GM18951 (cell line): ENCODE measurements around the gene NFATC3.

Experiments used
- POLR2A ChIP-seq: IDR thresholded peaks from 4 replicates; pipeline ENCODE4 v1.6.1; 2011; ENCODE audit warnings: mild to moderate bottlenecking; ENCODE audit not compliant: insufficient read length, insufficient read depth; ENCODE audit errors: extremely low read depth
- in situ Hi-C: fragments of 300-500 bp; cut with MboI; formaldehyde crosslinking; loops from one replicate; pipeline ENCODE4 v1.12.0; 2022; ENCODE audit warnings: low sequenced_read_pairs, mixed read lengths, inconsistent platforms; ENCODE audit not compliant: unreplicated experiment

The NFATC3 gene

DNA sequence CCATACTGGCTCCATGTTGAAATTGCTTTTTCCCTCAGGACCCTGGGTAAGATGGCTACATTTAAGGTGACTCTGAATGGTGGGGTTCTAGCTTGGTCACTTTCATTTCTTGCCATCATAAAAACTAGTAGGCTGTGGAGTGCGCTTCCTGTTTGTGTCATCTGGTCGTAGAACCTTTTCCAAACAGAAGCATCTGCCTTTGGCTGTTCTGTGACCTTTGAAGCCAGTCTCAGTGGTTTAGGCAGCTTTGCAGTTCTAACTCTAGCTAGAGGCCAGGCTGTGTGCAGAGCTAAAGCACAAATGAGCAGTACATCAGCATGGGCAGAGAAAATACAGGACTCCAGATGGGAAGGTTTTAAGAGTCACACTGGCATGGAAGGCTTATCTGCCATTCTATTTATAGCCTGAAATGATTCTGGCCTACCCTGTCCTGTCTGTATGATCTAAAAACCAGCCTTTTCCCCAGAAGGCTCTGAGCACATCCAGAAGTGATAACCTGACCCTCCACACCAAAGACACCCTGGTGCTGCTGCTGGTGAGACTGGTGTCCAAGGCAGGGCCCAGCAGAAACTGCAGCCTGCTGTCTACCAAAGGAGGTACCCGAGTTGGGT lies 142.1 kb downstream of the NFATC3 start:
- in situ Hi-C loops, result no loop called here
- no peak for TF ChIP-seq POLR2A

DNA sequence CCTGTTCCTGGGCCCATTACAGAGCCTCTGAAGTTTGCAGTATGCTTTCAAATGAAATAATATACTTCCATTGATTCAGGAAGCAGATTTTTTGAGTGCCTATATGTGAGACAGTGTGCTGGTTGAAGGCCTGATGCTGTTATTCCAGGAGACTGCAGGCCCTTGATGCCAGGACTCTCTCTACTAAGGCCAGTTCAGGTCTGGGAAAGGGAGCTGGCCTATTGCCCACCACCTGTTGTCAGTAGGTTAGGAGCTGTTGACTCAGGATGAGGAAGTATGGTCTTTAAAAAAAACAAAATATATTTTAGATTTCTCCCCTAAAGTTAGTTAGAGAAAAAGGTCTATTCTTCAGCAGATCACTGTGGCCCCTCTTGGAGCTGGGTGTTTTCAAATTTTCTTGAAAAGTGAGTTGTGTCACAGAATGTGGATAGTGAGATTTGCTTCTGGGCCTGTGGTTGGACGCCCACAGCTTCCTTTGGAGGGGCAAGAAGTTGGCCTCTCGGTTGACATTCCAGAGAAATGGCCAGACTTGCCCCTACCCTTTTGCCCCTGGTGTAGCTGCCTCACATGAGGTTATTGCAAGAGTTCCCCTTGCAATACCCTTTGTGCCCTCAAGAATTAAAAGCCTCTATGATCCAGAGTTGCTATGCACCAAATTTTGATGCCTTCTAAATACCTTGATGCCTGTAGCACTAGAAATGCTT lies 142.8 kb downstream of the NFATC3 start:
- in situ Hi-C loops, result no loop called here
- no peak for TF ChIP-seq POLR2A

GRCh38 chr16:68228652-68229051 lies 143.5 kb downstream of the NFATC3 start:
- in situ Hi-C loops, result no loop called here
- no peak for TF ChIP-seq POLR2A

DNA sequence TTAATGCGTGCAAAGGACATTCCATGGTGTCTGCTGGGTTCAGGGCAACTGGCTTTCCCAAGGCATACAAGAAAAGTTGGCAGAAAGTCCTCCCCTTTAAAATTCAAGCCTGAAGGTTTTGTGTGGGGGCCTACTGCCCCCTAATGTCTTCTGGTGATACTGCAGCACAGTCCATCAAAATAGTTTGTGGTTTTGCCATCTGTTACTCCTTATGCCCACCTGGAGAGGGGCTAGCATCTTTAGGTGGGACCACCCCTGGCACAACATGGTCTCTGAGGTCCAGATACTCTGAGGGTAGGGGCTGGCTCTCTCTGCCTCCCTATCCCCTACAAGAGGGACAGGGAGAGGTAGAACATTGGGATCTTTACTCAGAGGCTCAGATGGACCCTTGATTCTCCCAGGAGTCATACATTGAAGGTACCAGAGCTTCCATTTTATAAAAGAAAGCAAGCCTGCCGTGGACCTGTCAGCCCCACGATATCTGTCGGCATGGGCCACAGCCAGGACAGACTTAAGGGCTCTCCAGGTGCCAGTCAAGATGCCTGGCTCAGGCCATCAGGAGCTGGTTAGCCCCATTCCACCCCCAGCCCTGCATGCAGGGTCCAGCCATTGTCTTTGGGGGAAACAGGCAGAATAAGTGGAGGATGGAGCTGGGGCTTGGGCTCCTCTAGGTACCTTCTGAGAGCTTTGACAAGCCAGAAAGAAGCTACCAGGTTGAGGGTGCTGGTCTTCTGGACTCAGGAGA lies 144.4 kb downstream of the NFATC3 start:
- no peak for TF ChIP-seq POLR2A
- in situ Hi-C loops, result no loop called here

GRCh38 chr16:68230176-68230571 lies 145.0 kb downstream of the NFATC3 start:
- in situ Hi-C loops, result no loop called here

DNA sequence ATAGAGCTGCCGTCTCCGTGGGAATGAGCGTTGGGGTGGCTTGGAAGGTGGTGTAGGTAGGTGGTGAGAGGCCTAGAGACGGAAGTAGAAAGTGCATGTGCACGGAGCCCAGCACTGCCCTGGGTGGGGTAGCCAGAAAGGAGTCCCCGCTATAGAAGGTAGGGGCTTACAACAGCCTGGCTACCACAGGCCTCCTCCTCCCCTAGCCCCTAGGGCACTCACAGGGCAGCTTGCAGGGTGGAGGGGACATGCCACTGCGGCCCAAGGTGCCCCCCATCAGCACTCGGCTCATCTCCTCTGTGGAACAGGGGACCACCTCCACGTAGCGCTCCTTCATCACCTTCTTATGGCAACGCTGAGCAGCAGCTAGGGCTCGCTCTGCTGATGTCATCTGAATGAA lies 145.8 kb downstream of the NFATC3 start:
- in situ Hi-C loops, result no loop called here
- no peak for TF ChIP-seq POLR2A

More at GRCh38 chr16:68230176-68230571, 145.0 kb downstream of the NFATC3 start:
- no peak for TF ChIP-seq POLR2A

GRCh38 chr16:68231384-68232136 lies 146.4 kb downstream of the NFATC3 start:
- in situ Hi-C loops, result no loop called here
- no peak for TF ChIP-seq POLR2A

DNA sequence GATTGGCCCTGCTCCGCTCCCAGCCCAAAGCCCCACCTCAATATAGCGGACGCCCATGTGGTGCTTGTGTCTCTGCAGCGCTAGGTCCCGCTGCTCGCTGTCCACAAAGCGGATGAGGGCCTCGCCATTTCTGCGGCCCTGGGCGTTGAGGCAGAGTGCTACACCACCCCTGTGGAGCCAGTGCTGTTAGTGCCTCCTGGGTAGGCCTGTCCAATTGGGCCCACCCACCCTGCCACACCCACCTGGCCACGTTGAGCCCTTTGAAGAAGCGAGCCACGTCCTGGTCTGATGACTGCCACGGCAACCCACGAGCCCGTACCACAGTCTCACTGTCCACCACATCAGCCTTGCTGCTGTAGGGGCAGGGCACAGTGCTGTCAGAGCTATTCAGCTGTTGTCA lies 147.2 kb downstream of the NFATC3 start:
- TF ChIP-seq POLR2A, result no peak
- in situ Hi-C loops, result no loop called here

- in situ Hi-C loops, result no loop called here
- no peak for TF ChIP-seq POLR2A
These were observed 148.1 kb downstream of the NFATC3 start for GRCh38 chr16:68233085-68233834.

DNA sequence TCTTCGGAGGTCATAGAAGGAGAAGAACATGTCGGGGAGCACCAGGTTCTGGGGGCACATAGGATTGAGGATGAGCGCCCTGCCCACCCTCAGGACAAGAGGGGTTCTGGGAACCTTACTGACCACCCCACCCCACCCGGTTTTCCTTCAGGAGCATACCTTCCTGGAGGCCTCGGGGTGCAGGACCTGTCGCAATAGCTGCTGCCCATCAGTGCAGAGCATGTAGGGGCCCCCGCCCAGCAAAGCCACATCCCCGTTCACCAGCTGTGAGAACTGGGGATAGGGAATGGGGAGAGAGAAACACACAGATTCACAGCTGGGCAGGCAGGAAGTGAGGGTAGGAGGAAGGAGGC lies 148.6 kb downstream of the NFATC3 start:
- in situ Hi-C loops, result no loop called here
- no peak for TF ChIP-seq POLR2A

DNA sequence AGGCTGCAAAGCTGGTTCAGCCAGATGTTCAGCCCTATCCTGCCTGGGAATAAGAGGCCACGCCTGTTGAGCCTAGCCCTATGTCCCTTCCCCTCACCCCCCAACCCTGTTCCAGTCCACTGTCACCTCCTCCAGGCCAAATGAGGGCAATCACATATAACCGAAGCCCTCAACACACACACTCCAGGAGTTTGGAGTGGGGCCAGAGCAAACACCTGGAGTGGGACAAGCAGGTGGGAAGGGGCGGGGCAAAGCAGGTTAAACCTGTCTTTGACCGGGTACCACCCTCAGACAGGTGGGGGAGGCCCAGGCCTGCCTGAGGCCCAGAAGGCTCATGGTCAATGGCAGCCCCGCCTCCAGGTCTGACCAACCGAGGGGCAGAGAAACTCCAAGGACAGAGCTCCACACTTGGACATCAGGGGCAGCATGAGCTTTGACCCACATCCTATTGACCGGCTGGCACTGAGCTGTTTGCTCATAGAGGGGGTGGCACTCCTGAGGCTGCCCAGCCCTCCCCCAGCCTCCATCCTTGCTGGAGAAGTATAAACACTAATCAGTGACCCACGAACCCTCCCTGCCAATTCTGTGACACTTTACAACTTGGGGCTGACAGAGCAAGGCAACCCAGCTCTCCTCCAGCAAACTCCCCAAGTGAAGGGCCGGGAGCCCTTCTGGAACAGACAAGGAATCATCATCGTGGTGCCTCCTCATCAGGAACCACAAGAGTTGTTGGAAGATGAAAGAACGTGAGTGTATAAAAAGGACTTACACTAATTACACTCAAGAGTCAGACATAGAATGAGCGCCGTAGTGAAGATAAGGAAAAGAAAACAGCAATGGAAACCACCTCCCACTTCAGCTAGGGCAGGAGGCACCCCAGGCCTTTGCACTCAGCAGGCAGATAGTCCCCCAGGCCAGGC lies 149.3 kb downstream of the NFATC3 start:
- in situ Hi-C loops, result no loop called here
- TF ChIP-seq POLR2A, result no peak

GRCh38 chr16:68235108-68235886 lies 150.1 kb downstream of the NFATC3 start:
- TF ChIP-seq POLR2A, result no peak
- in situ Hi-C loops, result no loop called here

DNA sequence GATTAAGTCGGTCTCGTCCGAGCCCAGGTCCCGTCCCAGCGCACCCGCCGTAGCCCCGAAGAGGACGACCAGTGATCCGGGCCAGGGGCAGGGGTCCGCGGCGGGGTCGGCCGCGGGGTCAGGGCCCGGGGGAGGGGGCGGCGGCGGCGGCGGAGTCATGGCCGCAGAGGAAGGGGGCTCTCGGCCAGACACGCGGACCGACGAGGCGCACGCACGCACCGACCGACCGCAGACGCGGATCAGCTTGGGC lies 150.6 kb downstream of the NFATC3 start, which contains the start of gene ESRP2:
Gene ESRP2 (minus strand): TSS at position 241 of the 250 bp plus-strand sequence. CDS start 82 bp downstream, at position 159.
- in situ Hi-C loops, result no loop called here

More for the DNA sequence above, 150.6 kb downstream of the NFATC3 start, which contains the start of gene ESRP2:
- TF ChIP-seq POLR2A, result no peak
